ENCODE measurements around the gene RPP40. TPM values are rescaled to one million over a fixed set of nuclear protein-coding genes. Genes with fewer than 3 reads are reported as not detected.

The RPP40 gene
- polyA plus RNA-seq, 1 of the 3 experiments (the other 2 are of a cell fraction): 9.8 TPM

GRCh38 chr6:4973415-4973814, 30.4 kb downstream of the RPP40 start (continued):
- TF ChIP-seq MXI1 (IDR thresholded peaks at IDR 0.05; ENCODE audit: low read depth, low read length): no peak
- no peak for TF ChIP-seq SMC3 (IDR thresholded peaks at IDR 0.05; ENCODE audit: low read depth, low read length)
- no peak for TF ChIP-seq TAF1 (IDR thresholded peaks at IDR 0.05; ENCODE audit: borderline replicate concordance, low read depth, low read length)
- no peak for TF ChIP-seq RAD21 (IDR thresholded peaks at IDR 0.05; ENCODE audit: low read length)
- TF ChIP-seq NRF1 (IDR thresholded peaks at IDR 0.05; ENCODE audit: low read depth, low read length): no peak

DNA sequence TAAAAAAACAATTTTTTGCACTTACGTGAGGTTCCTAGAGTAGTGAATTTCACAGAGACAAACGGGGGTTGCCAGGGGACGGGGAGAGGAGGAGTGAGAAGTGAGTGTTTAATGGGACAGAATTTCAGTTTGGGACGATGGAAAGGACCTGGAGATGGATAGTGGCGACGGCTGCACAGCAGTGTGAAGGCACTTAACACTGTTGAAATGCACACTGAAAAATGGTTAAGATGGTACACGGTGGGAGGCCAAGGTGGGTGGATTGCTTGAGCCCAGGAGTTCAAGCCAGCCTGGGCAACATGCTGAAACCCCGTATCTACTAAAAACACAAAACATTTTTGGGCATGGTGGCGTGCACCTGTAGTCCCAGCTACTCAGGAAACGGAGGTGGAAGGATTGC, 31.4 kb downstream of the RPP40 start:
- Histone ChIP-seq H3K4me2 (no peak overlapping the region), H4K20me1 (ENCODE audit: insufficient read depth) (no peaks in the 10 kb centered on the region), H3K79me2 (ENCODE audit: insufficient read depth) (no peaks in the 10 kb centered on the region), H2AFZ (ENCODE audit: low read depth) (no peak overlapping the region), H3K27me3 (ENCODE audit: insufficient read depth) (no peaks in the 10 kb centered on the region), H3F3A (replicated peaks; ENCODE audit: insufficient read depth) (no peaks in the 10 kb centered on the region), H3K9me3 (no peaks in the 10 kb centered on the region), H3K9me2 (no peaks in the 10 kb centered on the region), H3K4me3 (ENCODE audit: low read depth in 2 of 2, low read length in 1 of 2) (no peak overlapping the region), H3K4me1 (ENCODE audit: control insufficient read depth in 1 of 2, insufficient read depth in 2 of 2, low read depth in 1 of 2, low read length in 1 of 2) (peaks cover 0 to 15% of the 10 kb centered on the region in 2 experiments; a peak in 1 of 4 replicates), H3K36me3 (replicated peaks in 1 of 2; ENCODE audit: control insufficient read depth in 1 of 2, insufficient read depth in 2 of 2, low read length in 1 of 2) (no peaks in the 10 kb centered on the region), H3K9ac (no peak overlapping the region), H3K27ac (ENCODE audit: low read depth in 2 of 2, low read length in 1 of 2) (no peak overlapping the region)
- POLR2A ChIA-PET: no interaction called here
- WGBS (ENCODE audit: low lambda C conversion rate): 79% methylated on average over 9 of the region's 10 CpGs
- CTCF ChIA-PET: no interaction called here
- no peak for DNase-seq
- TF ChIP-seq, protein P1, sequence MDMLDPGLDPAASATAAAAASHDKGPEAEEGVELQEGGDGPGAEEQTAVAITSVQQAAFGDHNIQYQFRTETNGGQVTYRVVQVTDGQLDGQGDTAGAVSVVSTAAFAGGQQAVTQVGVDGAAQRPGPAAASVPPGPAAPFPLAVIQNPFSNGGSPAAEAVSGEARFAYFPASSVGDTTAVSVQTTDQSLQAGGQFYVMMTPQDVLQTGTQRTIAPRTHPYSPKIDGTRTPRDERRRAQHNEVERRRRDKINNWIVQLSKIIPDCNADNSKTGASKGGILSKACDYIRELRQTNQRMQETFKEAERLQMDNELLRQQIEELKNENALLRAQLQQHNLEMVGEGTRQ (IDR thresholded peaks at IDR 0.05; ENCODE audit: borderline replicate concordance, low read depth, low read length): no peak
- TF ChIP-seq TEAD4 (IDR thresholded peaks at IDR 0.05; ENCODE audit: borderline replicate concordance, insufficient read depth): no peak
- no peak for TF ChIP-seq SIN3A (IDR thresholded peaks at IDR 0.05; ENCODE audit: borderline replicate concordance, low read depth, low read length)
- TF ChIP-seq, protein P2, sequence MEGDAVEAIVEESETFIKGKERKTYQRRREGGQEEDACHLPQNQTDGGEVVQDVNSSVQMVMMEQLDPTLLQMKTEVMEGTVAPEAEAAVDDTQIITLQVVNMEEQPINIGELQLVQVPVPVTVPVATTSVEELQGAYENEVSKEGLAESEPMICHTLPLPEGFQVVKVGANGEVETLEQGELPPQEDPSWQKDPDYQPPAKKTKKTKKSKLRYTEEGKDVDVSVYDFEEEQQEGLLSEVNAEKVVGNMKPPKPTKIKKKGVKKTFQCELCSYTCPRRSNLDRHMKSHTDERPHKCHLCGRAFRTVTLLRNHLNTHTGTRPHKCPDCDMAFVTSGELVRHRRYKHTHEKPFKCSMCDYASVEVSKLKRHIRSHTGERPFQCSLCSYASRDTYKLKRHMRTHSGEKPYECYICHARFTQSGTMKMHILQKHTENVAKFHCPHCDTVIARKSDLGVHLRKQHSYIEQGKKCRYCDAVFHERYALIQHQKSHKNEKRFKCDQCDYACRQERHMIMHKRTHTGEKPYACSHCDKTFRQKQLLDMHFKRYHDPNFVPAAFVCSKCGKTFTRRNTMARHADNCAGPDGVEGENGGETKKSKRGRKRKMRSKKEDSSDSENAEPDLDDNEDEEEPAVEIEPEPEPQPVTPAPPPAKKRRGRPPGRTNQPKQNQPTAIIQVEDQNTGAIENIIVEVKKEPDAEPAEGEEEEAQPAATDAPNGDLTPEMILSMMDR (IDR thresholded peaks at IDR 0.05): no peak
- no peak for TF ChIP-seq GATA2 (CRISPR knock-in tag; IDR thresholded peaks at IDR 0.05)
- no peak for TF ChIP-seq EP300 (IDR thresholded peaks at IDR 0.05; ENCODE audit: borderline replicate concordance in 1 of 2, low read depth in 1 of 2, low read length in 1 of 2)
- TF ChIP-seq REST (IDR thresholded peaks at IDR 0.05; ENCODE audit: low read depth, low read length): no peak
- TF ChIP-seq ELF1 (IDR thresholded peaks at IDR 0.05): no peak
- TF ChIP-seq IRF3 (IDR thresholded peaks at IDR 0.05; ENCODE audit: low read depth, low read length): no peak
- TF ChIP-seq MXI1 (IDR thresholded peaks at IDR 0.05; ENCODE audit: low read depth, low read length): no peak
- no peak for TF ChIP-seq NFIC (IDR thresholded peaks at IDR 0.05; ENCODE audit: borderline replicate concordance)
- TF ChIP-seq MAX (IDR thresholded peaks at IDR 0.05; ENCODE audit: low read depth): no peak
- no peak for TF ChIP-seq GABPA (IDR thresholded peaks at IDR 0.05; ENCODE audit: low read depth)
- TF ChIP-seq JUND (IDR thresholded peaks at IDR 0.05): no peak
- TF ChIP-seq FOXM1 (IDR thresholded peaks at IDR 0.05; ENCODE audit: low read depth): no peak
- no peak for TF ChIP-seq USF1 (IDR thresholded peaks at IDR 0.05; ENCODE audit: borderline replicate concordance, low read depth)
- no peak for TF ChIP-seq TCF12 (IDR thresholded peaks at IDR 0.05)
- no peak for TF ChIP-seq POLR2AphosphoS5 (IDR thresholded peaks at IDR 0.05; ENCODE audit: low read depth, low read length)
- TF ChIP-seq TAF1 (IDR thresholded peaks at IDR 0.05; ENCODE audit: borderline replicate concordance, low read depth, low read length): no peak
- TF ChIP-seq MEF2A (IDR thresholded peaks at IDR 0.05; ENCODE audit: borderline replicate concordance, low read depth): no peak

Measured in SK-N-SH (cell line).